ENCODE results near the gene RAP1GDS1. TPM values are rescaled to one million over a fixed set of nuclear protein-coding genes. Genes with fewer than 3 reads are reported as not detected.
"Not testable (repeated sequence)": the region's sequence is repeated elsewhere in the genome, so short reads cannot be mapped to it uniquely, and the experiment has no call there.

RAP1GDS1 gene
- total and polyA plus RNA-seq, 2 of the 4 experiments (the other 2 are of a cell fraction), result 29.0 to 85.1 TPM

GRCh38 chr4:98420151-98420550 is 159.0 kb downstream of the RAP1GDS1 start:
- not testable (repeated sequence) for H3K27ac ChIP-seq (ENCODE audit: insufficient read depth, low read length)
- no CpG with 5 or more reads among the region's 3 CpGs for WGBS, 2 experiments (ENCODE audit: extremely low coverage in 2 of 2, insufficient read length in 1 of 2)

More at GRCh38 chr4:98420151-98420550, 159.0 kb downstream of the RAP1GDS1 start:
- CTCF ChIA-PET; H2BK20ac ChIP-seq (ENCODE audit: low read depth, low read length); H3K4me2 ChIP-seq (ENCODE audit: low read depth, low read length); H3K9me3 ChIP-seq (ENCODE audit: control insufficient read depth, insufficient read depth, low read length); H2BK15ac ChIP-seq (ENCODE audit: low read depth, low read length); BruUV-seq (replicated peaks); H2AK5ac ChIP-seq (ENCODE audit: low read depth, low read length); H3K23ac ChIP-seq (ENCODE audit: low read depth, low read length); H3K18ac ChIP-seq (ENCODE audit: low read depth, low read length); H3K27me3 ChIP-seq (ENCODE audit: control insufficient read depth, insufficient read depth, low read length); intact Hi-C loops (cut with micrococcal nuclease); H2AFZ ChIP-seq (replicated peaks; ENCODE audit: low read length, poor library complexity); ATAC-seq (ENCODE audit: low read depth); H2BK120ac ChIP-seq (ENCODE audit: low read depth, low read length); H4K20me1 ChIP-seq (ENCODE audit: insufficient read depth, low read length); H3K4me1 ChIP-seq (ENCODE audit: control insufficient read depth, insufficient read depth, low read length); DNase-seq; dilution Hi-C loops (cut with HindIII; ENCODE audit: low sequenced_read_pairs, unreplicated experiment); H4K91ac ChIP-seq (ENCODE audit: insufficient read depth, low read depth, low read length); H3K4me3 ChIP-seq (ENCODE audit: insufficient read depth, low read depth, low read length); H2AK9ac ChIP-seq (replicated peaks; ENCODE audit: low read depth, low read length, poor library complexity); POLR2A ChIA-PET (ENCODE audit: unreplicated experiment); in situ Hi-C loops (cut with MboI; ENCODE audit: low sequenced_read_pairs); H3K36me3 ChIP-seq (ENCODE audit: control insufficient read depth, insufficient read depth, low read length); H4K8ac ChIP-seq (ENCODE audit: low read depth in 2 of 2, low read length in 2 of 2); H4K5ac ChIP-seq (ENCODE audit: low read depth, low read length); H3K56ac ChIP-seq (ENCODE audit: extremely low read depth, insufficient read depth, low read length); H3K9me1 ChIP-seq (ENCODE audit: insufficient read depth, low read length); H3K79me1 ChIP-seq (ENCODE audit: low read depth in 1 of 2, low read length in 2 of 2); H3K14ac ChIP-seq (replicated peaks; ENCODE audit: low read depth, low read length); H3K9ac ChIP-seq (ENCODE audit: low read depth, low read length): not testable (repeated sequence)
- Histone ChIP-seq H3K4ac (ENCODE audit: low read depth, low read length) (0 out of 2 replicates have a peak overlapping the region, but pooled peaks have one; percentile 16), H2BK5ac (ENCODE audit: low read depth, low read length, poor library complexity, severe bottlenecking) (peak overlapping the region; percentile 86)

All from IMR-90 (cell line).